ENCODE results near the gene ASPN.

The ASPN gene

GRCh38 chr9:92482329-92482728 lies at the start of gene ASPN:
Gene ASPN, minus strand, starts transcription at chr9:92482506.
- DNase-seq, result no peak

DNA sequence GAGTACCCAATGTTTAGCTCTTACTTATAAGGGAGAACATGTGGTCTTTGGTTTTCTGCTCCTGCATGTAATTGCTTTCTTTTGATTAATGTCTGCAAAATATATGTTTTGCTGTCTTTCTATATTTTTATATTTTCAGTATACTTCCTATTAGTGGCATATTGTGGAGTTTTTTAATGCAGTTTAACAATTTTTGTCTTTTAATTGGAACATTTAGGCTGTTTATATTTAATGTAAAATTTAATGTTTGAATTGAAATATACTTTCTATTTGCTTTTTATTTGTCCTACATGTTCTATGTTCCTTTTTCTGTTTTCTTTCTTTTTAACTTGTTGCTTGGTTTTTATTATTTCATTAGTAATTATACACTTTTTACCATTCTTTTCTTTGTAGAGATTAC lies 48.6 kb upstream of the ASPN start:
- no peak for DNase-seq

GRCh38 chr9:92529124-92529523 lies 46.8 kb upstream of the ASPN start:
- no peak for DNase-seq

- DNase-seq, result no peak
These were observed 46.2 kb upstream of the ASPN start for GRCh38 chr9:92528522-92528849.

DNA sequence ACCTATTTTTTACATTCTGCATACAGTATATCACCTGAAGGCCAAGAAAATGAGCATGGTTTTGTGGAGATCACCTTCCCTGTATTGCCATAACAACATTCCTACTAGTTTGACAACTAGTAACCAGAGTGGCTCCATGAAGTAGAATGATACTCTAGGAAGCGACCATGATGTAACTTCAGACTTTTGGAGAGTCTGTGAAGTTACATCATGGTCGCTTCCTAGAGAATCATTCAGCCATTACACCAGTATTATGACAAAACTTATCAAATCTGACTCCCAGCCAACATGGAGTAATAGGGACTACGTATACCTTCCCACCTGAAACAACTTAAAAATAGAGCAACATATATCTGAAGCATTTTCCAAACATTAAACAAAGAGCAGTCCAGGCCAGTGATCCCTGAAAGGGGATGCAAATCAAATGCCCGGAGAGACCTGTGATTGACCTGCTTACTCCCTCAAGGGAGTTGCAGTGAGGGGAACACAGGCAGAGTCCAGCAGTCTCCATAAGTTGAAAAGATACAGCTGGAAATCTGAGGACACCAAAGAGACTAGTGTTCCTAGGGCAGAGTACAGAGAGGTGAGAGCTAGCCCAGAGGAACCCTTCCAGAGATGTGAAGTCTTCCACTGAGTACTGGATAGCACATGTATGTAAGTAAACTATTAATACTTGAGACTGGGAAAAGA lies 45.7 kb upstream of the ASPN start:
- DNase-seq, result no peak

- no peak for DNase-seq
These were observed 45.1 kb upstream of the ASPN start for GRCh38 chr9:92527291-92527828.

DNA sequence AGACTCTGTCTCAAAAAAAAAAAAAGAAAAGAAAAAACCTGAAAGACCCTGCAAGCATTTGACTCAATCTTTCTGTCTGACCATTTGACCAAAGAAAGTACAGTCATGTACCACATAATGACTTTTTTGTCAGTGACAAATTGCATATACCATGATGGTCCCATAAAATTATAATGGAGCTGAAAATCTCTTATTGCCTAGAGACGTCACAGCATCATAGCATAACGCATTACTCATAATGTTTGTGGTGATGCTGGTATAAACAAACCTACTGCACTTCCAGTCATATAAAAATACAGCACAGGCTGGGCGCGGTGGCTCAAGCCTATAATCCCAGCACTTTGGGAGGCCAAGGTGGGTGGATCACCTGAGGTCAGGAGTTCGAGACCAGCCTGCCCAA lies 43.0 kb upstream of the ASPN start:
- DNase-seq, result no peak

- no peak for DNase-seq
These were observed 42.6 kb upstream of the ASPN start for GRCh38 chr9:92524881-92525280.

GRCh38 chr9:92522983-92523970 lies 41.0 kb upstream of the ASPN start:
- no peak for DNase-seq

- DNase-seq, result no peak
These were observed 38.5 kb upstream of the ASPN start for GRCh38 chr9:92520837-92521236.

- no peak for DNase-seq
These were observed 35.9 kb upstream of the ASPN start for GRCh38 chr9:92518199-92518598.

- DNase-seq, result no peak
These were observed 34.7 kb upstream of the ASPN start for GRCh38 chr9:92517046-92517445.

DNA sequence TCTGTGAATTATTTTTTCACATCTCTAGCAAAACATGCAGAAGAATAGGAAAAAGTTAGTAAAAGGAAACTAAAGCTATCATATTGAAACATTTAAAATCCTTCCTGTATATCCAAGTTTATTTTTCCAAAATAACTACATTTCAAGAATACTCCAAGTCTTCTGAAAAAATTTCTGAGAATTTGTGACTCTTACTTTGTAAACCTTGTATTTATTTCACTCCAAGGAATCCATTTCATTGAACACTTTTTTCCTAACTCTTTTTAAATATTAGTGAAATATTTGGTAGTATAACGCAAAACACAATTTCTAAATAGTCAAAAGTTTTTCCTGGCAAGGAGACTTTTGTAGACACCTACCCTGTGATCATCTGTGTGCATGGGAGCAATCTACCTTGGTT lies 34.2 kb upstream of the ASPN start:
- DNase-seq, result no peak

DNA sequence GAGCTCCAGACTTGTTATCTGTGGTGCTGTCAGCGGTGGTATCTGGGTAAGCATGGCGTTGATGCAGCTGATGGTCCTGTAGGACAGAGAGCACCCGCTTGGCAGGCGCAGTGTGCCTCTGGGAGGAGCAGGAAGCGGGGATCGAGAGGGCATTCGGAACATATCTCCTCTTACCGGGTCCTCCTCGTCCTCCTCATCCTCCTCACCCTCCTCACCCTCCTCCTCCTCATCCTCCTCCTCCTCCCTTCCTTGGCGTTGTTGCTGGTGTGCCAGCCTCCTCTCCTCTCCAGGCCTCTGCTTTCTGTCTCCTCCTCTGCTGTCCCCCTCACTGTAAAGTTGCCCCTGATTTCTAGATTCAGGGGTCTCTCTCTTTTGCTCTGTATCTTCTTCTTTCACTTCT lies 32.3 kb upstream of the ASPN start:
- no peak for DNase-seq

DNA sequence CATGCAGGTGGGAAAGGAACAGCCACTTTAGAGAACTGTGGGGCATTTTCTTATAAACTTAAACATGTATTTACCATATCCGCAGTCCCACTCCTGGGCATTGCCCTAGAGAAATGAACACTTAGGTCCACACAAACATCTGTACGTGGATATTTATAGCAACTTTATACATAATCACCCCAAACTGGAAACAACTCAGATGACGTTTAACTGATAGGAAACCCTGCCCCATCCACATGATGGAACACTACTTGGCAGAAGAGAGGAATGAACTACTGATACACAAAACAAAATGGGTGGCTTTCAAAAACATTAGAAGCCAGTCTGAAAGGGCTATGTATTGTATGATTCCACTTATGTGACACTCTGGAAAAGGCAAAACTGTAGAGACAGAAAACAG lies 31.0 kb upstream of the ASPN start:
- DNase-seq, result no peak

- no peak for DNase-seq
These were observed 30.3 kb upstream of the ASPN start for GRCh38 chr9:92512622-92513021.

GRCh38 chr9:92510747-92511146 lies 28.4 kb upstream of the ASPN start:
- DNase-seq, result no peak

GRCh38 chr9:92509050-92509449 lies 26.7 kb upstream of the ASPN start:
- DNase-seq, result no peak

DNA sequence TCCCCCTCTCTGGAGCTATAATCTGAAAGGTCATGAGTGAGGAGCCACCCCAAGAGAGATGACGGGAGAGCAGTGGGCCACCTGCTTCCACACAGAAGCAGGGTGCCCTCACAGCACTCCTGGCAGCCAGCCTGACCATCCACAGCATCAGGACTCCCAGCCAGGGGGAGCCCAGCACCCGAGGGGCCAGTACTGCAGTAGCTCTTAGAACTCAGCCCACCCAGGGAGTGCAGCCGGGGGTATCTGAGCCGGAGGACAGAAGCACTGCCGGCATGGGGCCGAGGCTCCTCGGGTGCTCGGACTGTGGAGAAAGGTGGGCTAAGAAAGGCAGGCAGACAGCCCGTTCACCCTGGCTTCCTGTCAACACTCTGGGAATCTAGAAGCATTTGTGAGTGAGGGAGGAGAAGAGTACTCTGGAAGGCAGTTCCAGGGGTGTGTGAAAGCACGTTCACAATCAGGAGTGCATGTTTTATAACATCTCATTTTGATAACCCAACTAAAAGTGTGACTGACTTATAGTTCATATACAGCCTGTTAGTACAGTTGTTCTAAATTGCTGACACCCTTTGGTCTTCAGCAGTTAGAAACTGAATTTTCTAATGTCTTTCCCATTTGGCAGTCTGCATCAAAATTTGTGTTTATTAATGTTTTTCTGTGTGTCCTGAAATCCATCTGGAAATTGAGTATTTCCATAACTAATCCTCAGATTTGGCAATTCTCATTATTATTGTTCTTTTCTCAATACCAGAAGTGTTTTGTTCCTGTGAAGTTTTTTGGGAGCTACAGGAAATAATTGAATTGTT lies 25.9 kb upstream of the ASPN start:
- DNase-seq, result no peak

DNA sequence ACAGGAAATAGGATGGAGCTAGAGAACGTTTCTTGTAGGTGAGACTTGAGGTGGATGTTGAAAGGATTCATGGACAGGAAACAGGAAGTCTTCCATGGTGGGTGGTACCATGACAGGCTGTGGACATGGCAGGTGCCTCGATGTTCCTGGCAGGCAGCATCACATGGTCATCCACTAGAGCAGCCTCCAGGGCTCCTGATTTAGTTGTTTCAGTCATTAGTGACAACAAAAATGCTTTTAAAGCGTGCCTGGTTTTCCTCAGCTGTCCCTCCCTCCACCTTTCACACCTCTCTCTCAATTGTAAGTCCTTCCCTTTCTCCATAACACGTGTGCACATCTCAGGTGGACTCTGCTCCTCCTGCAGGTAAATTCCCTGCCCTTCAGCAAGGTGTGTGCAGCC lies 25.2 kb upstream of the ASPN start:
- DNase-seq, result no peak

GRCh38 chr9:92507005-92507404 lies 24.7 kb upstream of the ASPN start:
- DNase-seq, result no peak

DNA sequence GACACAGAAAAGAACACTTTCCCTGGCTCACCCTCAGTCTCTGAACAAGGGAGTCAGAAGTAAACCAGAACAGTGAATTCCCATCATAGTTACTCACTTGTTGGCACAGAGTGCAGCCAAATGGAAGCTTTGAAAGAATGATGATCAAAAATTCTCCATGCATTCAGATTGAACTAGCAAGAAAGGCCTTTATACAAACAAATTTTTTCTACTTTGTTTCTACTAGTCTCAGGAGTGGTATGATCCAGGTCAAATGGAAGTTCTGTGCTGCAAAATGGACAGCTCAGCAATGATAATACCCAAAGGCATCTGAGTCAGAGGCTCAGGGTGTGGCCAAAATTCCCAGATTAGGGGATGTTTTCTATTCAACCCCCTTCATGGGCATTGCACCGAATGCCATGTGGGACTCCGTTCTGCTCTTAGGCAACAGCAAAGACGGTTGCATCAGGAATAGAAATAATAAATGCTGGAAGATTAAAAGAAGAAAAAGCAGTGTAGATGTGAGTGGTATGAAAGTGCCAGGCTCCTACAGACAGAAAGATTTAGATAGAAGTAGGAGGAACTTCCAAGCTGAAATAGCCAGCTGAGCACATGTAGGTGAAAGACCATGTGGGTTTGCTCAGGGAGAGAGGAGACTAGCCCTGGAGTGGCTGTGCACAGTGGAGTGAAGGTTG lies 24.0 kb upstream of the ASPN start:
- DNase-seq, result no peak

DNA sequence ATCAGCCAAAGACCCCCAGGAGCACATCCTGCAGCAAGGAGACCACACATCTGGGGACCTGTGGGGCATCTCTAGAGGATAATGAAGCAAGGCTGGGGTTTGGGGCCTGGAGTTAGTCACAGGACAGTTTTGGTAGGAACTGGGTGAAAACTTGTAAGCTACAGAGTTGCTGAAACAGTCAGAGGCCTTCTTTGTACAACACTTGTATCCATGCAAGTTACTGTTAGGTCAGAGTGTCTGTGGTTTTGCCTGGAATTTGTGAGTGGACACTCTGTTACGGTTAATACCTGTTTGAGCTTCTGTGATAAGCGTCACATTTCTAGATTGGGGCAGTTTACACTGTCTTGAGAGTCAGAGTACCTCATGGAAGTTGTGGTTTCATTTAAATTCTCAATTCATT lies 22.6 kb upstream of the ASPN start:
- DNase-seq, result no peak

All from NCI-H187 treated with DMSO at 0.1 percent for 48 hours (cell line).